WI38 (cell line): Measurements from ENCODE around the gene ADGRG1.

Source experiments
- H3K4me3 ChIP-seq: 2 replicates; pipeline ENCODE4 v1.5.1; 2011; ENCODE audit warnings: low read depth, mild to moderate bottlenecking, control low read depth, low read length
- TF ChIP-seq, protein P1 (sequence below): IDR thresholded peaks from 2 replicates; pipeline ENCODE4 v1.5.1; 2012; ENCODE audit warnings: low read depth, mild to moderate bottlenecking, control low read depth, low read length

Gene ADGRG1

GRCh38 chr16:57621521-57622271 is 6.7 kb upstream of the ADGRG1 start:
- TF ChIP-seq, protein P1, sequence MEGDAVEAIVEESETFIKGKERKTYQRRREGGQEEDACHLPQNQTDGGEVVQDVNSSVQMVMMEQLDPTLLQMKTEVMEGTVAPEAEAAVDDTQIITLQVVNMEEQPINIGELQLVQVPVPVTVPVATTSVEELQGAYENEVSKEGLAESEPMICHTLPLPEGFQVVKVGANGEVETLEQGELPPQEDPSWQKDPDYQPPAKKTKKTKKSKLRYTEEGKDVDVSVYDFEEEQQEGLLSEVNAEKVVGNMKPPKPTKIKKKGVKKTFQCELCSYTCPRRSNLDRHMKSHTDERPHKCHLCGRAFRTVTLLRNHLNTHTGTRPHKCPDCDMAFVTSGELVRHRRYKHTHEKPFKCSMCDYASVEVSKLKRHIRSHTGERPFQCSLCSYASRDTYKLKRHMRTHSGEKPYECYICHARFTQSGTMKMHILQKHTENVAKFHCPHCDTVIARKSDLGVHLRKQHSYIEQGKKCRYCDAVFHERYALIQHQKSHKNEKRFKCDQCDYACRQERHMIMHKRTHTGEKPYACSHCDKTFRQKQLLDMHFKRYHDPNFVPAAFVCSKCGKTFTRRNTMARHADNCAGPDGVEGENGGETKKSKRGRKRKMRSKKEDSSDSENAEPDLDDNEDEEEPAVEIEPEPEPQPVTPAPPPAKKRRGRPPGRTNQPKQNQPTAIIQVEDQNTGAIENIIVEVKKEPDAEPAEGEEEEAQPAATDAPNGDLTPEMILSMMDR, result no peak
- H3K4me3 ChIP-seq, result no peak overlapping the region

DNA sequence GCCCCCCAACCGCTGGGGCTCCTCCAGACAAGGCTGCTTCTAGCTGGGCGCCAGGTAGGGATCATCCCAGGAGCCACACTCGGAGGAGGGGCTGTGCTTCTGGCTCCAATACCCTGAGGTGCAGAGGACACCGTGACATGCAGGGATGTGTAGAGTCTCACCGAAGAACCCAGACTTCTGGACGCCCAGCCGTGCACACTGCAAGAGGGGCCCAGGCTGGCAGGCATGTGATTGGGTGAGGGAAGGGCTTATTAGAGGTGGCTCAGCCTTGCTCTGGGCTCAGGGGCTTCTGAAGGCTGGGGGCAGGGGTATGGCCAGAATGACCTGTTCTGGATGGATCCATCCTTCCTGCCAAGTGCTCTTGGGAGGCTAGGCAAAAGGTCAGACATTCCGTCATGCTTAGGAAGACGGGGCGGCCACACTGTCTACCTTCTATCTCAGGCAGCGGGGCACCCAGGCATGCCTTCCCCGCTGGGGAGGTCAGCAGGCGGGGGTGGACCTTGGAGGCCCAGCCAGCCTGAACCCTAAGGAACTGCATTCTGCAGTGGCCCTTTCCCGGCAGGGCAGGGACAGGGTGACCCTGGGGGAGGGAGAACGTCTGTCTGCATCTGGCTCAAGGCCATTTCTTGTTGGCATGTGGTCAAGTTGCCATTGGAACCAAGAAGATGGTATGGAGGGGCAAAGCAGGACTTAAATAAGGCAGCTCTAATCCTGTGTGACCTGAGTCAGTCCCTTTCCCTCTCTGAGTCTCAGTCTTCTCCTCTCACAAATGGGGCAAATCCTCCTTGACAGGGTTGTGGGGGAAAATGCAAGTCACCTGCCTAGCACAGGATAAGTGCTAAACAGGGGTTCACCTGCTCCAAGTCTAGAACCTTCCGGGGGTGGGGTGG is 5.8 kb upstream of the ADGRG1 start:
- TF ChIP-seq, protein P1, result no peak
- H3K4me3 ChIP-seq, result no peak overlapping the region

GRCh38 chr16:57623251-57624043 is 5.0 kb upstream of the ADGRG1 start:
- TF ChIP-seq, protein P1, result no peak
- no peak overlapping the region for H3K4me3 ChIP-seq

GRCh38 chr16:57624044-57624688 is 4.3 kb upstream of the ADGRG1 start:
- TF ChIP-seq, protein P1, result no peak
- no peak overlapping the region for H3K4me3 ChIP-seq

GRCh38 chr16:57624806-57625500 is 3.5 kb upstream of the ADGRG1 start:
- TF ChIP-seq, protein P1, result no peak

GRCh38 chr16:57626420-57627170 is 1.8 kb upstream of the ADGRG1 start:
- TF ChIP-seq, protein P1, result no peak
- no peak overlapping the region for H3K4me3 ChIP-seq

More at GRCh38 chr16:57624806-57625500, 3.5 kb upstream of the ADGRG1 start:
- no peak overlapping the region for H3K4me3 ChIP-seq
